AG04450 (cell line): Measurements from ENCODE around the gene LCORL. TPM values are rescaled to one million over a fixed set of nuclear protein-coding genes. Genes with fewer than 3 reads are reported as not detected.

ENCODE experiments used
- CTCF ChIA-PET: fragments of 300-600, 350-600 bp; formaldehyde crosslinking; extraction: SDS; loops from one replicate; lab custom pipeline; 2022; ENCODE audit warnings: antibody characterized with exemption, inconsistent platforms; lab: Charles Lee
- POLR2A ChIA-PET: fragments of 350-600 bp; formaldehyde crosslinking; extraction: SDS; loops from one replicate; lab custom pipeline; 2021; ENCODE audit warnings: antibody characterized with exemption, inconsistent platforms; lab: Yijun Ruan, JAX
- DNase-seq: peaks from one replicate; pipeline ENCODE4 v3.0.0-alpha.2; 2011; ENCODE audit warnings: low read depth, low spot score
- H3K27ac ChIP-seq: one replicate; pipeline ENCODE4 v1.5.1; 2012; ENCODE audit warnings: low read depth, low read length, control low read depth
- H3K27me3 ChIP-seq: one replicate; pipeline ENCODE4 v1.6.0; 2012; ENCODE audit warnings: low read length; ENCODE audit not compliant: control insufficient read depth, insufficient read depth
- H3K4me3 ChIP-seq: 2 replicates; pipeline ENCODE4 v1.5.1; 2011; ENCODE audit warnings: mild to moderate bottlenecking, low read depth, low read length, control low read depth
- H3K9me3 ChIP-seq: 2 replicates; pipeline ENCODE4 v1.5.1; 2012; ENCODE audit warnings: low read length; ENCODE audit not compliant: control insufficient read depth, insufficient read depth
- polyA plus RNA-seq: library from polyadenylated mRNA; depleted of rRNA; stranded (reverse); fragments of >200 nt; gene quantifications from 2 replicates; pipeline ENCODE4 v1.2.3, GENCODE V29; 2011
- TF ChIP-seq, protein P1 (sequence below): IDR thresholded peaks from 2 replicates; pipeline ENCODE4 v1.5.1; 2011; ENCODE audit warnings: low read depth, low read length, control low read depth, inconsistent platforms

LCORL gene
- polyA plus RNA-seq, 1 experiment = 7.2 TPM

GRCh38 chr4:17895481-17895880 is 126.1 kb downstream of the LCORL start:
- Histone ChIP-seq H3K27ac (no peak overlapping the region), H3K4me3 (no peak overlapping the region), H3K9me3 (no peaks in the 10 kb centered on the region), H3K27me3 (no peaks in the 10 kb centered on the region)
- ChIA-PET CTCF (no interaction called here), POLR2A (no interaction called here)
- no peak for DNase-seq
- TF ChIP-seq, protein P1, sequence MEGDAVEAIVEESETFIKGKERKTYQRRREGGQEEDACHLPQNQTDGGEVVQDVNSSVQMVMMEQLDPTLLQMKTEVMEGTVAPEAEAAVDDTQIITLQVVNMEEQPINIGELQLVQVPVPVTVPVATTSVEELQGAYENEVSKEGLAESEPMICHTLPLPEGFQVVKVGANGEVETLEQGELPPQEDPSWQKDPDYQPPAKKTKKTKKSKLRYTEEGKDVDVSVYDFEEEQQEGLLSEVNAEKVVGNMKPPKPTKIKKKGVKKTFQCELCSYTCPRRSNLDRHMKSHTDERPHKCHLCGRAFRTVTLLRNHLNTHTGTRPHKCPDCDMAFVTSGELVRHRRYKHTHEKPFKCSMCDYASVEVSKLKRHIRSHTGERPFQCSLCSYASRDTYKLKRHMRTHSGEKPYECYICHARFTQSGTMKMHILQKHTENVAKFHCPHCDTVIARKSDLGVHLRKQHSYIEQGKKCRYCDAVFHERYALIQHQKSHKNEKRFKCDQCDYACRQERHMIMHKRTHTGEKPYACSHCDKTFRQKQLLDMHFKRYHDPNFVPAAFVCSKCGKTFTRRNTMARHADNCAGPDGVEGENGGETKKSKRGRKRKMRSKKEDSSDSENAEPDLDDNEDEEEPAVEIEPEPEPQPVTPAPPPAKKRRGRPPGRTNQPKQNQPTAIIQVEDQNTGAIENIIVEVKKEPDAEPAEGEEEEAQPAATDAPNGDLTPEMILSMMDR = no peak

DNA sequence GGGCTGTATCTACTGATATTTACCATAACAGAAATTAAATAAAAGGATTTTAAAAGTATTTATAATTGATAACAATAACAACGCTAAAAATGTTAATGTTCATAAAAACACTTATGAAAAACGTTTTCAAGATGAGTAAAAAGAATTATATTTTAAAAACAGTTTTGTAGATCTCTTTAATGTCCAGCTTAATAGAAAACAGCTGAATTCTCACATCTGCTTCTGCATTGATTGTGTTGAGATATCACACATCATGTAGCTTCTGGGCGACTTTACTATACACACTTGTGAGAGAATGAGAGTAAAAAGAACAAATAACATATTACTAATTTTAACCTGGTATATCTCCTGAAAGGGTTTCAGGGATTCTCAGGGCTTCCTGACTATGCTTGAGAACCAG is 127.1 kb downstream of the LCORL start:
- TF ChIP-seq, protein P1 = no peak
- H3K9me3 ChIP-seq = no peaks in the 10 kb centered on the region
- H3K27me3 ChIP-seq = no peaks in the 10 kb centered on the region
- no peak for DNase-seq
- H3K27ac ChIP-seq = no peak overlapping the region
- H3K4me3 ChIP-seq = no peak overlapping the region
- ChIA-PET POLR2A (no interaction called here), CTCF (no interaction called here)

- TF ChIP-seq, protein P1 = no peak
- H3K4me3 ChIP-seq = no peak overlapping the region
- POLR2A ChIA-PET = no interaction called here
- H3K27ac ChIP-seq = no peak overlapping the region
- no peaks in the 10 kb centered on the region for H3K9me3 ChIP-seq
- no peaks in the 10 kb centered on the region for H3K27me3 ChIP-seq
- CTCF ChIA-PET = no interaction called here
- no peak for DNase-seq
Observed at GRCh38 chr4:17889692-17890091, 131.9 kb downstream of the LCORL start.

DNA sequence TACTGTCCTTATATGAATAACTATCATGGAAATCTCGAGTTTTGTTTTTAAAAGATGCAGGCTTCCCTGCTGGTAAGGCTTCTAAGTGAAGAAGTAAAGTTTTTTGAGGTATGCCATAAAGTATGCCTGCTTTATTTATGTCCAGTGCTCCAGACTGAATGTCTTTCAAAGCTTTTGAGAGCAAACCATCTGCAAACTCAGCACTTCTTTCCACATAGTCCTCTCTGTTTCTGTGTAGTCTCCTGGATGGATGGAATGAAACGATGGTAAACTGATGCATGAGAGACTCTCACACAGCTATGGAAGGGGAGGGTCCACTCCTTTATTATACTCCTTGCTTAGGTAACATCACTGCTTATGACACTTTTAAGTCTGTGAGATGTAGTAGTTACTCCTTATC is 137.0 kb downstream of the LCORL start:
- Histone ChIP-seq H3K27ac (no peak overlapping the region), H3K4me3 (no peak overlapping the region), H3K27me3 (no peaks in the 10 kb centered on the region), H3K9me3 (no peaks in the 10 kb centered on the region)
- TF ChIP-seq, protein P1 = no peak
- CTCF ChIA-PET = interaction anchor here (1.5 kb wide), 1 partner anchor 68 kb away, joined by 5 read pairs; no protein-coding TSS in a partner anchor
- DNase-seq = no peak
- POLR2A ChIA-PET = interaction anchor here (0.6 kb wide), 1 partner anchor 37 kb away, joined by 3 read pairs; no protein-coding TSS in a partner anchor

- DNase-seq = peak; percentile 13
- ChIA-PET CTCF (interaction anchor here (1.5 kb wide), 1 partner anchor 67 kb away, joined by 5 read pairs; no protein-coding TSS in a partner anchor), POLR2A (interaction anchor here (0.6 kb wide), 1 partner anchor 37 kb away, joined by 3 read pairs; no protein-coding TSS in a partner anchor)
- no peak overlapping the region for H3K4me3 ChIP-seq
- TF ChIP-seq, protein P1 = no peak
- no peaks in the 10 kb centered on the region for H3K9me3 ChIP-seq
- no peak overlapping the region for H3K27ac ChIP-seq
- H3K27me3 ChIP-seq = no peaks in the 10 kb centered on the region
Observed at GRCh38 chr4:17884063-17884462, 137.5 kb downstream of the LCORL start.
